AG09319 (cell line): ENCODE data around the gene FRG2B.
"Not testable (repeated sequence)": the region's sequence is repeated elsewhere in the genome, so short reads cannot be mapped to it uniquely, and the experiment has no call there.

ENCODE experiments used
- DNase-seq: peaks from one replicate; pipeline ENCODE4 v3.0.0-alpha.2; 2010; ENCODE audit warnings: low read depth; ENCODE audit errors: extremely low read depth
- CTCF ChIP-seq: IDR thresholded peaks from 2 replicates; pipeline ENCODE4 v1.5.1; 2011; ENCODE audit warnings: low read depth, mild to moderate bottlenecking, inconsistent platforms, low read length, moderate library complexity

The FRG2B gene

GRCh38 chr10:133626695-133627094 is at the start of gene FRG2B:
Gene FRG2B, minus strand, starts transcription at chr10:133626795. Its CDS starts 53 bp downstream, at chr10:133626742.
- not testable (repeated sequence) for DNase-seq

GRCh38 chr10:133667446-133667845 is 40.9 kb upstream of the FRG2B start:
- DNase-seq: not testable (repeated sequence)

- not testable (repeated sequence) for DNase-seq
Observed at GRCh38 chr10:133663544-133664160, 37.1 kb upstream of the FRG2B start.

- DNase-seq: not testable (repeated sequence)
Observed at GRCh38 chr10:133661122-133661521, 34.5 kb upstream of the FRG2B start.

GRCh38 chr10:133660516-133660915 is 33.9 kb upstream of the FRG2B start:
- not testable (repeated sequence) for DNase-seq

GRCh38 chr10:133657276-133657675 is 30.7 kb upstream of the FRG2B start:
- not testable (repeated sequence) for DNase-seq

GRCh38 chr10:133648872-133649455 is 22.4 kb upstream of the FRG2B start:
- not testable (repeated sequence) for DNase-seq

GRCh38 chr10:133647075-133647748 is 20.6 kb upstream of the FRG2B start:
- not testable (repeated sequence) for DNase-seq

- not testable (repeated sequence) for DNase-seq
Observed at GRCh38 chr10:133637846-133638235, 11.2 kb upstream of the FRG2B start.

- DNase-seq: not testable (repeated sequence)
Observed at GRCh38 chr10:133637202-133637845, 10.7 kb upstream of the FRG2B start.

GRCh38 chr10:133630723-133631249 is 4.2 kb upstream of the FRG2B start:
- not testable (repeated sequence) for DNase-seq

GRCh38 chr10:133622544-133622943 is 4.1 kb downstream of the FRG2B start:
- not testable (repeated sequence) for DNase-seq

GRCh38 chr10:133618851-133619250 is 7.7 kb downstream of the FRG2B start:
- TF ChIP-seq CTCF: no peak
- DNase-seq: no peak

GRCh38 chr10:133617196-133617595 is 9.4 kb downstream of the FRG2B start:
- no peak for TF ChIP-seq CTCF
- no peak for DNase-seq
